ENCODE measurements around the gene KLK4. TPM values are rescaled to one million over a fixed set of nuclear protein-coding genes. Genes with fewer than 3 reads are reported as not detected.
A peak's percentile ranks its signal among the peaks of the same experiment; 100 is the strongest.

Gene KLK4
- polyA plus RNA-seq, 3 donors, result not detected

DNA sequence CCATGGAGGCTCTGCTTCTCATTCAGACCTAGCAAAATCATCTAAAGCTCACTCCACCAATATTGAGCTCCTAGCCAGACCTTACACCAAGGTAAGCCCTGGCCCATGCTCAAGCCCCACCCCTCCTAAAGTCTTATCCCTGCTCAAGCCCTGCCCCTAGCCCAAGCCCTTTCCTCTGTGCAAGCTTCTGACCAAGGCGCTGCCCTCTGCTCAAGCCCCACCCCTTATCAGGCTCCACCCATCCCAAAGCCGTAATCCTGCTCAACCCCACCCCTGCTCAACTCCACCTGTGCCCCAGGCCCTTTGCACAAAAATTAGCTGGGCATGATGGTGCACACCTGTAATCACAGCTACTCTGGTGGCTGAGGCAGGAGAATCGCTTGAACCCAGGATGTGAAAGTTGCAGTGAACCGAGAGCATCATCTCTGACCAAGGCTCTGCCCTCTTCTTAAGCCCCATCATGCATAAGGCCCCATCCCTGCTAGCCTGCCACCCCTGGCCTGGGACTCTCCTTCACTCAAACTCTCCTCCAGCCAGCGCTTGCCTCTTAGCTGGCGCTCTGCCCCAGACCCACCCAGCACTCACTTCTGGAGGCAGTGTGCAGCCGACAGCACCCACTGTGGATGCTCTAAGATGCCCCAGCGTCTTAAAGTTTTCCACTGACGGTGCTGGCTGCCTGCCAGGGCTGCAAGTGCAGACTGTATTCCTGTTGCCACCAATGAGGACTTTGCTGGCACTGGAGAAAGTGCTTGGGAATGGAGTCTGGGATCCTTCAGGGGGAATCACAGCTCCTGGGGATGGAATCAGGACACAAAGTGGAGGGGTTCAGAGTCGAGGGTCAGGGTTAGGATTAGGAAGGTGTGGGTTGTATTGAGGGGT lies 16.5 kb downstream of the KLK4 start:
- Histone ChIP-seq H2AFZ (ENCODE audit: insufficient read depth, low read depth, low read length, poor library complexity, severe bottlenecking) (no peak overlapping the region), H4K20me1 (ENCODE audit: insufficient read depth, low read length) (no peaks in the 10 kb centered on the region), H3K4me2 (replicated peaks; ENCODE audit: extremely low read depth, low read length, poor library complexity, severe bottlenecking) (no peak overlapping the region), H3K4me1 (ENCODE audit: control insufficient read depth in 1 of 2, insufficient read depth in 2 of 2, low read length in 2 of 2) (no peaks in the 10 kb centered on the region), H3K27me3 (ENCODE audit: control insufficient read depth in 2 of 2, insufficient read depth in 2 of 2, low read length in 2 of 2) (peaks cover 0 to 2% of the 10 kb centered on the region in 2 donors), H3K9me3 (replicated peaks in 1 of 2; ENCODE audit: control insufficient read depth in 1 of 2, insufficient read depth in 1 of 2, low read length in 2 of 2) (peaks cover 0 to 18% of the 10 kb centered on the region in 2 donors), H3K27ac (ENCODE audit: low read depth in 1 of 2, low read length in 2 of 2) (no peak overlapping the region), H3K9ac (ENCODE audit: insufficient read depth, low read length, poor library complexity, severe bottlenecking) (no peak overlapping the region), H3K4me3 (replicated peaks in 1 of 3; ENCODE audit: low read depth in 2 of 3, low read length in 3 of 3) (no peak overlapping the region), H3K79me2 (ENCODE audit: insufficient read depth, low read length) (no peaks in the 10 kb centered on the region), H3K36me3 (replicated peaks in 1 of 2; ENCODE audit: control insufficient read depth in 1 of 2, insufficient read depth in 2 of 2, low read length in 2 of 2) (no peaks in the 10 kb centered on the region)
- Mint-ChIP-seq H3K27me3 (ENCODE audit: low read depth in 3 of 3) (peaks cover 5 to 9% (median 9%) of the 10 kb centered on the region in 3 donors), H3K4me3 (no peak overlapping the region), H3K4me1 (no peaks in the 10 kb centered on the region), H3K9me3 (peaks cover 0 to 12% (median 9%) of the 10 kb centered on the region in 7 donors), H3K36me3 (no peaks in the 10 kb centered on the region), H3K27ac (peak overlapping the region in 1 of 7 donors; percentile 31)
- no peak for DNase-seq
- intact Hi-C loops (cut with micrococcal nuclease), result no loop called here
- TF ChIP-seq, protein P1, sequence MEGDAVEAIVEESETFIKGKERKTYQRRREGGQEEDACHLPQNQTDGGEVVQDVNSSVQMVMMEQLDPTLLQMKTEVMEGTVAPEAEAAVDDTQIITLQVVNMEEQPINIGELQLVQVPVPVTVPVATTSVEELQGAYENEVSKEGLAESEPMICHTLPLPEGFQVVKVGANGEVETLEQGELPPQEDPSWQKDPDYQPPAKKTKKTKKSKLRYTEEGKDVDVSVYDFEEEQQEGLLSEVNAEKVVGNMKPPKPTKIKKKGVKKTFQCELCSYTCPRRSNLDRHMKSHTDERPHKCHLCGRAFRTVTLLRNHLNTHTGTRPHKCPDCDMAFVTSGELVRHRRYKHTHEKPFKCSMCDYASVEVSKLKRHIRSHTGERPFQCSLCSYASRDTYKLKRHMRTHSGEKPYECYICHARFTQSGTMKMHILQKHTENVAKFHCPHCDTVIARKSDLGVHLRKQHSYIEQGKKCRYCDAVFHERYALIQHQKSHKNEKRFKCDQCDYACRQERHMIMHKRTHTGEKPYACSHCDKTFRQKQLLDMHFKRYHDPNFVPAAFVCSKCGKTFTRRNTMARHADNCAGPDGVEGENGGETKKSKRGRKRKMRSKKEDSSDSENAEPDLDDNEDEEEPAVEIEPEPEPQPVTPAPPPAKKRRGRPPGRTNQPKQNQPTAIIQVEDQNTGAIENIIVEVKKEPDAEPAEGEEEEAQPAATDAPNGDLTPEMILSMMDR (IDR thresholded peaks at IDR 0.05), result no peak
- 74% methylated on average over 9 of the region's 10 CpGs for WGBS (ENCODE audit: insufficient coverage)

DNA sequence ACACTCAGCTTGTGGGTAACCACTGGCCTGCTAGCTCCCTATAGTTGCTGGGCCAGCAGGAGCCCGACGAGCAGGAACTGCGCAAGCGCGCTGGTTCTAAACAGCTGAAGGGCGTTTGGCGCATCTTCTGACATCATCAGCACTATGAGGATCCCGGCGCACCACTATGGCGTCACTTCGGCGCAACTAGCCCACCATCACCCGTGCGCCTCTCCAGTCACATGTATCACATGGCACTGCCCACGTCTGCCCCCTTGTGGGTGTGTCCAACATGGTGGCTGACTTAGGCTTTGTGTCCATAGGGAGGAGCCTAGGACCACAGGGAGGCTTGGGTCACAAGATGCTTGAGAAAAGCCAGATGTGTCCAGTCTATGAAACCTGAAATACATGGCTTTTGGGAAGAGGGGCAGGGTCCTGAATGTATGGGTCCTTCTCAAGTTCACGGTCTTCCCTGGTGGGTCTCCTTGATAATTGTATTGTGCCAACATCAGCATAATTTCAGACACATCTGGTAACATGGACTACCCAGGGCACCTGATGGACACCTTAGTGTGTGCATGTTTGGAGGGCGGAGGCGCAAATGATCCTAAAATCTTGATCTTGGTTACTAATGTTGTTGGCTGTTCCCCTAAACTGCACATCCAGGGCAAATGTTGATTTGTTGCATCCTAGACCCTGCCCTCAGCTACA lies 18.0 kb downstream of the KLK4 start:
- no peaks in the 10 kb centered on the region for H3K36me3 ChIP-seq (replicated peaks in 1 of 2; ENCODE audit: control insufficient read depth in 1 of 2, insufficient read depth in 2 of 2, low read length in 2 of 2)
- H3K79me2 ChIP-seq (ENCODE audit: insufficient read depth, low read length), result no peaks in the 10 kb centered on the region
- H3K36me3 Mint-ChIP-seq, result no peaks in the 10 kb centered on the region
- no peak overlapping the region for H3K4me3 Mint-ChIP-seq
- H3K27me3 ChIP-seq (ENCODE audit: control insufficient read depth in 2 of 2, insufficient read depth in 2 of 2, low read length in 2 of 2), result no peaks in the 10 kb centered on the region
- 97% methylated on average over 12 of the region's 18 CpGs for WGBS (ENCODE audit: insufficient coverage)
- peaks cover 0 to 12% (median 8%) of the 10 kb centered on the region in 7 donors for H3K9me3 Mint-ChIP-seq
- no peak overlapping the region for H3K4me3 ChIP-seq (replicated peaks in 1 of 3; ENCODE audit: low read depth in 2 of 3, low read length in 3 of 3)
- no peaks in the 10 kb centered on the region for H3K4me1 Mint-ChIP-seq
- H3K9ac ChIP-seq (ENCODE audit: insufficient read depth, low read length, poor library complexity, severe bottlenecking), result no peak overlapping the region
- H3K4me1 ChIP-seq (ENCODE audit: control insufficient read depth in 1 of 2, insufficient read depth in 2 of 2, low read length in 2 of 2), result no peaks in the 10 kb centered on the region
- H2AFZ ChIP-seq (ENCODE audit: insufficient read depth, low read depth, low read length, poor library complexity, severe bottlenecking), result no peak overlapping the region
- no peak overlapping the region for H3K27ac ChIP-seq (ENCODE audit: low read depth in 1 of 2, low read length in 2 of 2)
- H3K27me3 Mint-ChIP-seq (ENCODE audit: low read depth in 3 of 3), result peaks cover 9 to 13% (median 11%) of the 10 kb centered on the region in 3 donors
- intact Hi-C loops (cut with micrococcal nuclease), result no loop called here
- H3K27ac Mint-ChIP-seq, result no peak overlapping the region
- H3K9me3 ChIP-seq (replicated peaks in 1 of 2; ENCODE audit: control insufficient read depth in 1 of 2, insufficient read depth in 1 of 2, low read length in 2 of 2), result peaks cover 0 to 14% of the 10 kb centered on the region in 2 donors
- no peak overlapping the region for H3K4me2 ChIP-seq (replicated peaks; ENCODE audit: extremely low read depth, low read length, poor library complexity, severe bottlenecking)
- DNase-seq, result no peak
- TF ChIP-seq, protein P1 (IDR thresholded peaks at IDR 0.05), result no peak
- H4K20me1 ChIP-seq (ENCODE audit: insufficient read depth, low read length), result no peaks in the 10 kb centered on the region
